ENCODE measurements around the gene SMCO1.
"Not testable (repeated sequence)": the region's sequence is repeated elsewhere in the genome, so short reads cannot be mapped to it uniquely, and the experiment has no call there.

Gene SMCO1

DNA sequence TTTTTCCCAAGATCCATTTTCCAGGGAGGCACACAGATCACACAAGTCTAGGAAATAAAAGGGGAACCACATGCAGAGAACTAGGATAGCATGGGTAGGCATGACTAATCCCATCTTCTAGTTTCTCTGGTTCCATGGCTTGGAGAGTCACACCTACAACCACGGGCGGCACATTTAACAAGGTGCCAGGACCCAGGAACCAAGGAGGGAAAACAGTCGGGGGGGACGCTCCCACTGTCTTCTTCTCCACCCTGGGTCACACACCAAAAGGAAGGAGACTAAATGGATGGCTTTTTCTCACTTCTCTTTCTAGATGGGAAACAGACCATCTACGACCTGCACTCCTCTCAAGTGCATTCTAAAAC, 4.6 kb upstream of the SMCO1 start:
- no peak for DNase-seq

DNA sequence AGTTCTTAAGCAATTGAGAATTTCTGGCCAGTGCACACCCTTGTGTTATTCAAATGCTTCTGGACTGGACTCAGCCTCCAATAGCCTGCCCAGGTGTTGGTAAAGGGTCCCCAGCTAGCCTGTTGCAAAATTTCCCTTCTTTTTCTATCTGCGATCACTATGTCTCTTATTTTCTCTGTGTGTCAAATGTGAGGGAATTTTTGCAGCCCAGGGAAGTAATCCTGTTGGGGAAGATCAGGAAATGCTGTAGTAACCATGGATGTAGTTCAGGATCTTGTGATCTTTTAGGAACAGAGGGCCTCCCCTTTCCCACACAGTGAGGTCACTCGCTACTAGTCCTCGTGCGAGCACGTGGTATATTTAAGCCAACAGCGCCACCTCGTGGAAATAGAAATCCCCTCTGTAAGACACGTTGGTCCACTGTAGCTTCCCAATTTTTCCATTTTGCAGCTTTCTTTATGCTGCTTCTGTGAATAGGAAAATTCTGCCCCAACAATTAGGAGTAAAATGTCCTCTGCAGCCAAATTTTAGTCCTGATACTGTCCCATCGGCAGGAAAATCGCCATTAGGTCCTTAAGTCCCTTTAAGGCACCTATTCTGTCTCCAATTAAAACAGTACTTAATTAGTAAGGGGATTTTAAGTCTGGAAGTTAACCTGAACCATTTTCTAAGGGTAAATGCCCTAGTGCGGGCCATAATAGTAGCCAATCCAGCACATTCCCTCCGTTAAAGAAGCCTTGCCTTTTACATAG, 4.0 kb upstream of the SMCO1 start:
- DNase-seq: no peak

DNA sequence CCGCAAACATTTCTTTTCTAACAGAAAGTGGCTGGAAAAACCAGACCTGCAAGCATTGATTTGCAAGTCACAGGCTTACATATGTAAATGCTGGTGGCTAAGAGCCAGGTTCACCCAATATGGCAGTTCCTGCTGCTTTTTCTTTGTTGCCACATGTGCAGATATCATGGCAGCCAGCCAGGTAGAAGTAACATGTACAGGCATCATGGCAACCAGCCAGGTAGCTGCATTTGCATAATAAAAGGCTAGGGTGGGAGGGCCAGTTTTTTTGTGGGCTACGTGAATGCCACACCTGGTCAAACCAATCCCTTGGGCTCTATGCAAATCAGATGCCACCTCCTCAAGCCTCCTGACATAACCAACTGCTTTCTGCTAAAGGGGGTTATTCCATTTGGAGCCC, 2.8 kb upstream of the SMCO1 start:
- peak; percentile 36 for DNase-seq

DNA sequence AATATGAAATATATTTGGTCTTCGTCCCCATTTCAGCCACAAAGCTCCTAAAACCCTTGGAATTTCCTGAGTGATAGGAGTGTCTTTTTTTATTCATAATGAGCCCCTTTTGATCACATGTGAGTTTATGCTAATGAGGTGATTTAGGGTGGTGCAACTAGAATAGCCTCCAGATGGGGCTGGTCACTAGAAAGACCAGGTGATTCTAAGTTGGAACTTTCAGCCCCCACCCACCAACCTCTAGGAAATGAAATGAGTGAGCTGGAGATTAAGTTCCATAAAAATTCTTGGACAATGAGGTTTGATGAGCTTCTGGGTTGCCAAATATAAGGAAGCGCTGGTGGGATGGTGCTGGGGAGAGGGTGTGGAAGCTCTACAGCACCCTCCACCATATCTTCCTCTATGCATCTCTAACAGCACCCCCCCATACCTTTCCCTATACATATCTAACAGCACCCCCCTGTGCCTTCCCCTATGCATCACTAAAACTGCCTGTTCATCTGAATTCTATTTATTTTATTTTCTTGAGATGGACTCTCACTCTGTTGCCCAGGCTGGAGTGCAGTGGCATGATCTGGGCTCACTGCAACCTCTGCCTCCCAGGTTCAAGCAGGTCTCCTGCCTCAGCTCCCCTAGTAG, 2.1 kb upstream of the SMCO1 start:
- no peak for DNase-seq

DNA sequence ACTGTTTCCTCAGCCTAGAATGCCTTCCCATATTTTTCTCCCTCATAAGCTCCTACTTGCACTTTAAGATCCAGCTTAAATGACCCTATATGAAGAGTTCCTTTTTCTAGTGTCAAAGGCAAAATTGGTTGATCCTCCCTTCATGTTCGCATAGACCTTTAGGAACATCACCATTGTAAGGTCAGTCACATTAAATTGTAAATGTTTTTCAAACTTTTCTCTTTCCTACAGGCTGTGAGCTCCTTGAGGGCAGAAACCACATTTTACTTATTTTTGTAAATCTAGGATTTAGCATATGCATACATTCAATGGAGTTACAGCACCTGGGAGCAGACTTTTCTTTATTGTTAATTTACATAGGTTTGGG, 813 bp downstream of the SMCO1 start:
- no peak for DNase-seq

DNA sequence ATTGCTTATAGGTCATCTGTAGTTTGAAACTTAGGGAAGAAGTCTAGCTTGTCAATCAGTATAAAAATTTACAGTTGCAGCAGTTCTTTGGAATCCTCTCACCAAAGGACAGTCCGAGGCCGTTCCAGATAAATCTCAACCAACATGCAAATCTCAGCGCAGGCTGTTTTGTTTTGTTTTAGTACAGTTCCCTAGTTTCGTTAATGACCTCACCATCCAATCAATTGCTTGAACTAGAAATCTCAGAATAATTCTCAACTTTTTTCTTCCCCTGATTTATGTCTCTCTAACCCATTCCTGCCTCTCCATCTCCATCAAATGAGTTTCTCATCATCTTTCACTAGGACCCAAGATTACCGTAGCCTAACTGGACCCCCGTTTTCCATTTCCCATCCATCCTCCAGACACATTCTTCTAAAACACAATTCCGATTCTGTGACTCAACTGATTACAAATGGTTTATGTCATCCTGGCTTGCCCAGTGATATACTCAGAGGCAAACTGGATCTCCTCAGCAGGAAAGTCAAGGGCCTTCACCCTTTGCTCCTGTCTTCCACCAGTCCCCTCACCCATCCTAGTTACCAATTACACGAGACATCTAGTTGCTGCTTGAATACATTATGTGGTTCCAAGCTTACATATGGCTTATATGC, 1.3 kb downstream of the SMCO1 start:
- DNase-seq: no peak

DNA sequence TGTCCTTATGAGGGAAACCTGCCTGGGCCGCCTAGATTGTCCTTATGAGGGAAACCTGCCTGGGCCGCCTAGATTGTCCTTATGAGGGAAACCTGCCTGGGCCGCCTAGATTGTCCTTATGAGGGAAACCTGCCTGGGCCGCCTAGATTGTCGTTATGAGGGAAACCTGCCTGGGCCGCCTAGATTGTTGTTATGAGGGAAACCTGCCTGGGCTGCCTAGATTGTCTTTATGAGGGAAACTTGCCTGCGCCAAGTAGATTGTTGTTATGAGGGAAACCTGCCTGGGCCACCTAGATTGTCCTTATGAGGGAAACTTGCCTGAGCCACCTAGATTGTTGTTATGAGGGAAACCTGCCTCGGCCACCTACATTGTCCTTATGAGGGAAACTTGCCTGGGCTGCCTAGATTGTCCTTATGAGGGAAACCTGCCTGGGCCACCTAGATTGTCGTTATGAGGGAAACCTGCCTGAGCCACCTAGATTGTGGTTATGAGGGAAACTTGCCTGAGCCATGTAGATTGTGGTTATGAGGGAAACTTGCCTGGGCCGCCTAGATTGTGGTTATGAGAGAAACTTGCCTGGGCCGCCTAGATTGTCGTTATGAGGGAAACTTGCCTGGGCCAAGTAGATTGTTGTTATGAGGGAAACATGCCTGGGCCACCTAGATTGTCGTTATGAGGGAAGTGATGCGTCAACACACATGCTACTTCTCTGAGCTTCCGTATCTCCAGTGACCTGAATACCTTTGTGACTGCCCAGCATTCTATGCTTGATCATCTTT, 3.3 kb downstream of the SMCO1 start:
- DNase-seq: not testable (repeated sequence)

DNA sequence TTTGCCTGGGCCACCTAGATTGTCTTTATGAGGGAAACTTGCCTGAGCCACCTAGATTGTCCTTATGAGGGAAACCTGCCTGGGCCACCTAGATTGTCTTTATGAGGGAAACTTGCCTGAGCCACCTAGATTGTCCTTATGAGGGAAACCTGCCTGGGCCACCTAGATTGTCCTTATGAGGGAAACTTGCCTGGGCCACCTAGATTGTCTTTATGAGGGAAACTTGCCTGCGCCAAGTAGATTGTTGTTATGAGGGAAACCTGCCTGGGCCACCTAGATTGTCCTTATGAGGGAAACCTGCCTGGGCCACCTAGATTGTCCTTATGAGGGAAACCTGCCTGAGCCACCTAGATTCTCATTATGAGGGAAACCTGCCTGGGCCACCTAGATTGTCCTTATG, 4.0 kb downstream of the SMCO1 start:
- DNase-seq: not testable (repeated sequence)

DNA sequence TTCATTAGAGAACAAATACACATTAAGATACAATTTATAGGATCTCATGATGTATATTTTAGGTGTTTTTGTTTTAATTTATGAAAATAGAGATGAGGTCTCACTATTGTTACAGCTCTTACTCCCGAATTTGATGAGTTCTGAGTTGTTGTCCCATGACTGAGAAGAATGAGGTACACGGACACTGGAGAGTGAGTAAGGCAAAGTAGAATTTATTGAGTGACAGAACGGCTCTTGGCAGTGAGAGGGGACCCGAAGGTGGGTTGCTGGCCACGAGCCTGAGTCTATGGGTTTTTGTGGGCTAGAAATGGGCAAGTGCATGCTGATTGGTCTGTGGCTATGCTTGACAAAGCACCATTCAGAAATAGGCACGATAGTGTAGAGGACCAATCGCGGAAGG, 8.5 kb downstream of the SMCO1 start:
- no peak for DNase-seq

DNA sequence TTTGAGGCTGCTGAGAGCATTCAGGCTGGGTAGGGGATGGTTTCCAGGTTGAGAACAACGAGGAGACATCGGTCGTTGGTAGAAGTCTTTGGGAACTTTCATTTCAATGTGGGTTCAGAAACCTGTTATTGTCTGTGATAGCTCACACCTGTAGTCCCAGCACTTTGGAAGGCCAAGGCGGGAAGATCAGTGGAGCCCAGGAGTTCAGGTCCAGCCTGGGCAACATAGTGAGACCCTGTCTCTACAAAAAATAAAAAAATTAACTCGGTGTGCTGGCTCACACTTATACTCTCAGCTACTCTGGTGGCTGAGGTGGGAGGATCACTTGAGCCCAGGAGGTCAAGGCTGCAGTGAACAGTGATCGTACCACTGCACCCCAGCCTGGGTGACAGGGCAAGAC, 10.6 kb downstream of the SMCO1 start:
- DNase-seq: no peak

DNA sequence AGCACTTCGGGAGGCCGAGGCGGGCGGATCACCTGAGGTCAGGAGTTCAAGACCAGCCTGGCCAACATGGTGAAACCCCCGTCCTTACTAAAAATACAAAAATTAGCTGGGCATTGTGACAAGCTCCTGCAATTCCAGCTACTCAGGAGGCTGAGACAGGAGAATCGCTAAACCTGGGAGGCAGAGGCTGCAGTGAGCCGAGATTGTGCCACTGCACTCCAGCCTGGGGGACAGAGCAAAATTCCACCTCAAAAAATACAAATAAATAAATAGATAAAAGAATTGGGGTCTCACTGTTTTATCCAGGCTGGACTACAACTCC, 11.1 kb downstream of the SMCO1 start:
- not testable (repeated sequence) for DNase-seq

DNA sequence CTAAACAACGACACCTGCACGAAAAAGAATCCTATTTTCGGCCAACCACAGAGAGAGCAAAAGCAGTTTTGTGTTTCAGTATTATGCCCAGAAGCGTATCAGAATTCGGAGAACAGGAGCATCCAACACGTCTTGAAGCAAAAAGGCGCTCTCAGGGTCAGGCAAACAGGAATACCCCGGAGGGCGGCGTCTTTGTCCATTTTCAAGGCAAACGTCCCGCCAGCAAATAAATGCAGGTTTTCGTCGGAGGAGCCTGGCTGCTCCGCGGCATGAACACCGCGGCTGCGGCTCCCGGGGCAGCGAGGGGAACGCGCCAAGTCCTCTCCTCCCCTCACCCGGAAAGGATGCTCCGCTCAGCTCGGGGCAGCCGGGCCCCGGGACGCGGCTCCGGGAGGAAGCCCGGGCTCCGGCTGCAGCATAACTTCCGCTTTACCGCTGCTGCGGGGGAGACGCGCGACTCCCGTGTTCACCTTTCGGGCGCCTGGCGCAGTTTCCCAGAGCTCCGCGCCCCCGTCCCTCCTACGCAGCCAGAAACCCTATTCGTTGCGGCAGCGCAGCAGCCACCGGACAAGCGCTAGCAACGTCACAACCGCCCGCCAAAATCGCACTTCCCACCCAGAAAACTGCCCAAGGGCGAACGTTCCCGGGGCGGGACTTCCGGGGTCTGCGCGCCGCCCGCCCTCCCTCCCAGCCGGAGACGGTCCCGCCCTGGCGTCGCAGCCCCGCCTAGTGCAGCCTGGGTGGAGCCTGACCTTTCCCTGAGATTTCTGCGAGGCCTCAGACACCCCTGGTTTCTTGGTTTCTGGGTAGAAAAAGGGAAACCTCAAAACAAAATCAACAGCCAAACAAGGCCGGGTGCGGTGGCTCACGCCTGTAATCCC, 11.7 kb downstream of the SMCO1 start, which contains the start of gene RNF168:
RNF168 (minus strand) TSS at position 573 of the 881 bp plus-strand sequence. CDS start 595 bp downstream, outside the sequence.
- DNase-seq: peak; percentile 99

DNA sequence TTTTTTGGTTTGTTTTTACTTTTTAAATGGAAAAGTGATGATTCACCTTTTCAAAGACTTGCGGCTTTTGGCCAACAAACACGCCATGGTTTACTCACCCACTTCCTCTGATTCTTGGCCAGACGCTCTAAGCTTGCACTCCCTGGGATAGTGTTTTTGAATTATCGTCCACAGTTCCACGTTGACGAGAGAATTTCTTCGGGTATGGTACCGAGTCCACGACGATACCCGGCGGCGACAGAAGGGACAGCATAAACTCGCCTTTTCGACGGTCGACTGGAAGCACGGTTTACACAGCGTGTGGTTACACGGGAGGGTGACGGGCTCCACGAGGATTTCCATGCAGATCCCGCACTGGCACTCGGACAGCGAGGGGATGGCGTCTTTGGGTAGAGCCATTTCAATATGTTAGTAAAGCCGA, 12.4 kb downstream of the SMCO1 start:
- DNase-seq: no peak

DNA sequence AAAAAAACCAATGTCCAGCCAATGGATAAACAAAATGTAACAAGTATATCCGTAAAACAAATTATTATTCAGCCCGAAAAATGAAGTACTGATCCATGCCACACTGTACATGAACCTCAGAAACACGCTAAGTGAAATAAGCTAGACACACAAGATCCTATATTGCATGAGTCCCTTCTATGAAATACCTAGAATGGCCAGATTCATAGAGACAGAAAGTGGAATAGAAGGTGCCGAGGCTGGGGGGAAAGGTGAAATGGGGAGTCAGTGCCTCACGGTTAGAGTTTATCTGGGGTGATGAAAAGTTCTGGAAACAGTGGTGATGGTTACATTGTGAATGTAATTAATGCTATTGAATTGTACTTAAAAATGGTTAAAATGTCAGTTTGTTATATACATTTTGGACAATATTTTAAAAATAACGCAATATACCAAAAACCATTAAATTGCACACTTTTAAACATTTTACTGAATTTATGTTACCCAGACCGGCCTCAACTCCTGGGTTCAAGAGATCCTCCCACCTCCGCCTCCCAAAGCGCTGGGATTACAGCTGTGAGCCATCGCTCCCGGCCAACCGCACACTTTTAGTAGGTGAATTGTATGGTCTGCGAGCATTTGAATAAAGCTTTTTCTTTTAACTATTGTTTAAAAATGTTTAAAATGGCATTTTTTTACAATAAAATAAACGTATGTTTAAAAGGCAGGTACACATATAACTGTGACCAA, 13.7 kb downstream of the SMCO1 start:
- no peak for DNase-seq

DNA sequence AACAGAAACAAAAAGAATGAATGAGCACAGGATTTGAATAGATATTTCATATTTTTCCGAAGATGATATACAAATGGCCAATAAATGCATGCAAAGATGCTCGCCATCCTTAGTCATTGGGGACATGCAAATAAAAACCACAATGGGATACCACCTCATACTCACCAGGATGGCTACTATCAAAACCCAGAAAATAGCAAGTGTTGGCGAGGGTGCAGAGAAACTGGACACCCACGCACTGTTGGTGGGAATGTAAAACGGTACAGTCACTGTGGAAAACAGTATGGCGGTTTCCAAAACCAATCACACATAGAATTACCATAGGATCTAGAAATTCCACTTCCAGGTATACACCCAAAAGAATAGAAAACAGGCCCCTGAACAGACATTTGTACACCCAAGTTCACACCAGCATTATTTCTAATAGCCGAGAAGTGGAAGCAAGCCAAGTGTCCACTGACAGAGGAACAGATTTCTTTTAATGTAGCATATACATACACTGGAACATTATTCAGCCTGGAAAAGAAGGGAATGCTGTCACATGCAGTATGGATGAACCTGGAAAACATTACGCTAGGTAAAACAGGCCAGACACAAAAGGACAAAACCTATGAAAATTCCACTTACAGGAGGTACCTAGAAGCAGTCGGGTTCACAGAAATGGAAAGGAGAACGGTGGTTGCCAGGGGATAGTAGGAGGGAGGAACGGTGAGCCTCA, 15.2 kb downstream of the SMCO1 start:
- DNase-seq: no peak

DNA sequence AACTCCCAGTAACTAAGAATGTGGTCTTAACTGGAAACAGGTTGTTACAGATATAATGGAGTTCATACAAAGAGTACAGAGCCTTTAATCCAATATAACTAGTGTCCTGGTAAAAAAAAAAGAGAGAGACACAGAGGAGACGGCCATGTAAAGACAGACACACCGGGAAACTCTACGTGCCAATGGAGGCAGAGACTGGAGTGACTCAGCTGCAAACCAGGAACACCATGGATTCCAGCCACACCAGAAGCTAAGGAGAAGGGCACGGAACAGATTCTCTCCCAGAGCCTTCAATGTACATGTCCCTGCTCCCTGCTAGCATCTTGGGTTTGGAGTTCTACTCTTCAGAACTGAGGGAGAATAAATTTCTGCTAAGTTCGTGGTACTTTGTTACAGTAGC, 16.1 kb downstream of the SMCO1 start:
- no peak for DNase-seq

DNA sequence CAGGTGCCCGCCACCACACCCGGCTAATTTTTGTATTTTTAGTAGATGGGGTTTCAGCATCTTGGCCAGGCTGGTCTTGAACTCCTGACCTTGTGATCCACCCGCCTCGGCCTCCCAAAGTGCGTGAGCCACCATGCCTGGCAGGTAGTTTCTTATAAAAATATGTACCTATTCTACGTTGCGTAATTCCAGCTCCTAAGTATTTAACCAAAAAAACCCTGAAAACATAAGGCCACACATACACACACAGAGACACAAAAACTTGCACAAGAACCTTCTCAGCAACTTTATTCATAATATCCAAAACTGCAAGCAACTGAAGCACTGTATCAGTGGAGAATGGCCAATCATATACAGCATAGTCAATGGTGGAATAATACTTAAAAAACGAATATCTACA, 16.8 kb downstream of the SMCO1 start:
- no peak for DNase-seq

DNA sequence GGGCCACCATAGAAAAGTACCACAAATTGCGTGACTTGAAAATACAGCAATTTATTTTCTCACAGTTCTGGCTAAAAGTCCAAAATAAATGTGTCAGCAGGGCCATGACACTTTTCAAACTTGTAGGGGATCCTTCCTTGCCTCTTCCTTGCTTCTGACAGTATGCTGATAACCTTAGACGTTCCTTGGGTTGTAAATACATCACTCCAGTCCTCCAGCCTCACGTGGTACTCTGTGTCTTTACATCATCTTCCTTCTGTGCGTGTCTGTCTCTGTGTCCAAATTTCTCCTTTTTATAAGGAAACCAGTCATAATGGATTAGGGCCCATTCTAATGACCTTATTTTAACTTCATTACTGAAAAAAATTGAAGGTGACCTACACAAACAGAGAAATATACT, 19.0 kb downstream of the SMCO1 start:
- DNase-seq: no peak

DNA sequence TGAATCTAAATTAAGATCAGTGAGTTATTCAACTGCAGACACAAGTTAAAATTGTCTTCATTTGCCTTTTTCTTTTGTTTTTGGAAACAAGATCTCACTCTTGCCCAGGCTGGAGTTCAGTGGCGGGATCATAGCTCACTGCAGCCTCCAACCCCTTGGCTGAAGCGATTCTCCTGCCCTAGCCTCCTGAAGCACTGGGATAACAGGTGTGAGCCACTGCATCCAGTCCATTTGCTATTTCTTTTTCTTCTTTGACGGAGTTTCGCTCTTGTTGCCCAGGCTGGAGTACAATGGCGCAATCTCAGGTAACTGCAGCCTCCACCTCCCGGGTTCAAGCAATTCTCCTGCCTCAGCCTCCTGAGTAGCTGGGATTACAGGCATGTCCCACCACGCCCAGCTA, 21.9 kb downstream of the SMCO1 start:
- no peak for DNase-seq

DNA sequence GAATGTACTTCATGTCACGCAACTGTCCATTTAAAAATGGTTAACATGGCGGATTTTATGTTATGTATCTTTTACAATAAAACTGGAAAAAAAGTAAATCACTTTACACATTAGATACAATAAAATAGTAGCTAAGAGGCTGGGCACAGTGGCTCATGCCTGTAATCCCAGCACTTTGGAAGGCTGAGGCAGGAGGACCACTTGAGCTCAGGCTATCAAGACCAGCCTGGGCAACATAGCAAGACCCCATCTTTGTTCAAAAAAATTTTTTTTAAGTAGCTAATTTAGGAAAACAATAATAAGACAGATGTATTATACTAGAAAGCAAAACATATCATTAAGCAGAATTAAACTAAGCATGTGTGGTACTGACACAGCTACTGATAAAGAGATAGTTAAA, 23.1 kb downstream of the SMCO1 start:
- no peak for DNase-seq

DNA sequence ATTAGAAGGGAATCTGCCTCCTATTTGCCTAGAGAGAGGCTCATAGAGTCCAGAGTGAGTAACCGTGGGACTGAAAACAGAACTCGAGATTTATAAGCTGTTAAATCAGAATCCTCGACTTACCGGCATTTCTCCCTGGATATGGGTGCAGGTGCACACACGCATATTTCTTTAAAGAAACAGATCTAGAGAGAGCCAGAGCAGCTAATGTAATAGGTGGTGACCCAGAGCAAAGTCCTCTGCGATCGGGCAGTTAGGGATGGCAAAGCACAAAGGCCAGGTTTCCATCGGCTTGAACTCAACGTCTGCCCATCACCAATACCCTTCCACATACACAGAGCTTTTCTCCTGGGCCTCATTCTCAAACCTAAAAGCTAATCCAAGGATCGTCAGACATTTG, 25.4 kb downstream of the SMCO1 start:
- no peak for DNase-seq

All from NCI-H2107 (cell line).